GM23338 (cell line): ENCODE measurements around the gene KIF25. TPM values are rescaled to one million over a fixed set of nuclear protein-coding genes. Genes with fewer than 3 reads are reported as not detected.

Source experiments
- ATAC-seq: fragments of 200-7000 bp; cut with Tn5 transposase; 3 replicates; pipeline ENCODE4 v1.9.1; 2020
- DNase-seq: peaks from one replicate; pipeline ENCODE4 v3.0.0-alpha.2; 2015; ENCODE audit warnings: low spot score
- H2AFZ ChIP-seq: fragments of 200-600 bp; sonication (generic); 2 replicates; pipeline ENCODE4 v1.8.0; 2016; ENCODE audit warnings: antibody characterized with exemption, mild to moderate bottlenecking, moderate library complexity
- H3F3A ChIP-seq: fragments of 200-600 bp; sonication (generic); replicated peaks from 2 replicates; pipeline ENCODE4 v1.8.0; 2017; ENCODE audit warnings: antibody characterized with exemption, mixed run types, low read depth
- H3K27ac ChIP-seq: fragments of 200-600 bp; sonication (generic); 2 replicates; pipeline ENCODE4 v1.6.1; 2016; ENCODE audit warnings: low read depth
- H3K27me3 ChIP-seq: fragments of 200-600 bp; sonication (generic); 2 replicates; pipeline ENCODE4 v1.8.0; 2016; ENCODE audit warnings: mild to moderate bottlenecking, mixed run types, moderate library complexity; ENCODE audit not compliant: insufficient read depth
- H3K36me3 ChIP-seq: fragments of 200-600 bp; sonication (generic); 2 replicates; pipeline ENCODE4 v1.8.0; 2016; ENCODE audit warnings: mild to moderate bottlenecking; ENCODE audit not compliant: insufficient read depth
- H3K4me1 ChIP-seq: fragments of 200-600 bp; sonication (generic); 2 replicates; pipeline ENCODE4 v1.8.0; 2016; ENCODE audit warnings: mild to moderate bottlenecking, moderate library complexity; ENCODE audit not compliant: insufficient read depth
- H3K4me2 ChIP-seq: fragments of 200-600 bp; sonication (generic); 2 replicates; pipeline ENCODE4 v1.7.1; 2017; ENCODE audit warnings: mixed run types
- H3K4me3 ChIP-seq: fragments of 200-600 bp; sonication (generic); 2 replicates; pipeline ENCODE4 v1.6.1; 2016; ENCODE audit warnings: mixed run types
- H3K79me2 ChIP-seq: fragments of 200-600 bp; sonication (generic); replicated peaks from 2 replicates; pipeline ENCODE4 v1.8.0; 2017; ENCODE audit warnings: mild to moderate bottlenecking; ENCODE audit not compliant: insufficient read depth
- H3K9me2 ChIP-seq: fragments of 200-600 bp; sonication (generic); 2 replicates; pipeline ENCODE4 v1.8.0; 2017; ENCODE audit not compliant: insufficient read depth
- H4K20me1 ChIP-seq: fragments of 200-600 bp; sonication (generic); replicated peaks from 2 replicates; pipeline ENCODE4 v1.8.0; 2017; ENCODE audit warnings: mild to moderate bottlenecking; ENCODE audit not compliant: insufficient read depth
- H3K27ac Mint-ChIP-seq: 2 replicates; pipeline ENCODE4 v1.8.0; 2020; ENCODE audit warnings: inconsistent platforms, mild to moderate bottlenecking, moderate library complexity, mixed read lengths
- H3K27me3 Mint-ChIP-seq: 3 replicates; pipeline ENCODE4 v1.8.0; 2022; ENCODE audit warnings: low read depth, mild to moderate bottlenecking, moderate library complexity, mixed read lengths, inconsistent platforms; ENCODE audit not compliant: insufficient read depth, poor library complexity
- H3K36me3 Mint-ChIP-seq: 3 replicates; pipeline ENCODE4 v1.8.0; 2021; ENCODE audit warnings: low read depth, mild to moderate bottlenecking, inconsistent platforms, moderate library complexity, mixed read lengths
- H3K4me1 Mint-ChIP-seq: 3 replicates; pipeline ENCODE4 v1.8.0; 2020; ENCODE audit warnings: mild to moderate bottlenecking, inconsistent platforms, mixed read lengths
- H3K4me3 Mint-ChIP-seq: 3 replicates; pipeline ENCODE4 v1.8.0; 2021; ENCODE audit warnings: moderate library complexity, mild to moderate bottlenecking, inconsistent platforms, mixed read lengths
- H3K9me3 Mint-ChIP-seq: 3 replicates; pipeline ENCODE4 v1.8.0; 2020; ENCODE audit warnings: moderate library complexity, mild to moderate bottlenecking, inconsistent platforms, mixed read lengths
- CREB1 ChIP-seq: fragments of 250-450 bp; sonication (Bioruptor Pico); IDR thresholded peaks from 2 replicates; pipeline ENCODE4 v1.5.0; 2020; ENCODE audit warnings: low read depth, mild to moderate bottlenecking, moderate library complexity
- CTCF ChIP-seq, 2 experiments: fragments of 200-600 bp in 1 of 2; sonication (generic) in 1 of 2; conservative IDR thresholded peaks; 2 replicates each; pipeline versions ENCODE4 v1.5.1 to v1.6.1; 2016 to 2017; ENCODE audit warnings: antibody characterized with exemption in 2 of 2, low read depth in 2 of 2, mild to moderate bottlenecking in 2 of 2, moderate library complexity in 1 of 2
- ETS1 ChIP-seq: IDR thresholded peaks from 2 replicates; pipeline ENCODE4 v1.6.1; 2016; ENCODE audit warnings: antibody characterized with exemption
- EZH2 ChIP-seq: fragments of 200-600 bp; sonication (generic); IDR thresholded peaks from one replicate; pipeline ENCODE4 v1.8.0; 2017; ENCODE audit warnings: antibody characterized with exemption, mild to moderate bottlenecking, low read depth; ENCODE audit not compliant: unreplicated experiment
- EZH2phosphoT487 ChIP-seq: fragments of 200-600 bp; sonication (generic); IDR thresholded peaks from one replicate; pipeline ENCODE4 v1.8.1; 2018; ENCODE audit warnings: antibody characterized with exemption; ENCODE audit not compliant: unreplicated experiment
- JUNB ChIP-seq: IDR thresholded peaks from one replicate; pipeline ENCODE4 v1.6.1; 2016; ENCODE audit warnings: antibody characterized with exemption; ENCODE audit not compliant: unreplicated experiment
- NANOG ChIP-seq: IDR thresholded peaks from 2 replicates; pipeline ENCODE4 v1.6.1; 2016; ENCODE audit warnings: antibody characterized with exemption, borderline replicate concordance
- POLR2AphosphoS5 ChIP-seq: IDR thresholded peaks from 2 replicates; pipeline ENCODE4 v1.6.1; 2016; ENCODE audit warnings: antibody characterized with exemption, low read depth
- STAT1 ChIP-seq: IDR thresholded peaks from one replicate; pipeline ENCODE4 v1.6.1; 2016; ENCODE audit warnings: antibody characterized with exemption; ENCODE audit not compliant: unreplicated experiment
- ZNF331 ChIP-seq: fragments of 250-450 bp; sonication (Bioruptor Pico); IDR thresholded peaks from 2 replicates; pipeline ENCODE4 v1.5.0; 2020; ENCODE audit warnings: low read depth, mild to moderate bottlenecking, moderate library complexity
- polyA plus RNA-seq: library from polyadenylated mRNA; unstranded; fragments of >200 nt; fragmentation: Nextera tagmentation; extraction: Ambion mirVana; gene quantifications from 2 replicates; pipeline ENCODE4 v1.2.1, GENCODE V29; 2016
- total RNA-seq: library from RNA; depleted of rRNA; stranded (reverse); fragments of >200 nt; shearing (Covaris generic); gene quantifications from 2 replicates; pipeline ENCODE4 v1.2.3, GENCODE V29; 2014
- TF ChIP-seq, protein P1 (sequence below): fragments of 250-450 bp; sonication (Bioruptor Pico); IDR thresholded peaks from 2 replicates; pipeline ENCODE4 v1.5.0; 2020; ENCODE audit warnings: mild to moderate bottlenecking, moderate library complexity

The KIF25 gene
- total and polyA plus RNA-seq, 2 experiments from 2014 or later, result 0.69 to 0.76 TPM

- H3K4me3 Mint-ChIP-seq, result no peak overlapping the region; the same call in 2 of the 3 replicates
- no peak for DNase-seq
- ATAC-seq, result no peak
- peaks cover 3% of the 10 kb centered on the region; the same call in 1 of the 3 replicates for H3K36me3 Mint-ChIP-seq
- Histone ChIP-seq H3K4me3 (no peak overlapping the region), H2AFZ (no peak overlapping the region), H4K20me1 (no peaks in the 10 kb centered on the region), H3F3A (no peaks in the 10 kb centered on the region), H3K79me2 (no peaks in the 10 kb centered on the region), H3K36me3 (no peaks in the 10 kb centered on the region), H3K9me2 (no peaks in the 10 kb centered on the region), H3K4me2 (no peak overlapping the region), H3K27ac (no peak overlapping the region), H3K27me3 (no peaks in the 10 kb centered on the region), H3K4me1 (peaks cover 7% of the 10 kb centered on the region)
- peaks cover 5% of the 10 kb centered on the region; the same call in 2 of the 3 replicates for H3K9me3 Mint-ChIP-seq
- H3K4me1 Mint-ChIP-seq, result peaks cover 8% of the 10 kb centered on the region
- H3K27ac Mint-ChIP-seq, result no peak overlapping the region
- no peak for TF ChIP-seq JUNB
- peaks cover 4% of the 10 kb centered on the region for H3K27me3 Mint-ChIP-seq
Measured at GRCh38 chr6:167995302-167995701, 2.2 kb upstream of the KIF25 start.

DNA sequence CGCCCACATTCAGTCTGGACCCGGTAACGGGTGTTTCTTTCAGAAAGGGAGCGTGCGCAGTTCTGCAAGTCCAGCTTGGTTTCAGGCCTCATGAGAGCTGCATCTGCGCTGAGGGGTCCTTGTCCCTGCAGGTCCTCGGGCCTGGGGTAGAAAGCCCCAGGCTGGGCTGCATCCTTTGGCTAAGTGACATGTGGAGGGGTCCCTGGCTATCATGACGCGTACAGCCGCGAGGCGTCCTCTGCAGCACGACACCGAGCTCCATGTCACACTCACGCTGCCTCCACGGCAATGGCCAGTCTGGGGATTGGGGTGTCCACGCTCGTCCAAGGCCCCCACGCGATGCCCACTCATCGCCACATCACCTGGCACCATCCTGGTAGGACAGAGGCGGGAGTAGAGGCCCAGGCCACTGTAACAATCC, 1.7 kb upstream of the KIF25 start:
- Mint-ChIP-seq H3K27ac (no peak overlapping the region), H3K4me3 (no peak overlapping the region), H3K4me1 (peaks cover 8% of the 10 kb centered on the region), H3K27me3 (peaks cover 4% of the 10 kb centered on the region), H3K9me3 (peaks cover 5% of the 10 kb centered on the region; the same call in 2 of the 3 replicates), H3K36me3 (peaks cover 4% of the 10 kb centered on the region)
- H4K20me1 ChIP-seq, result no peaks in the 10 kb centered on the region
- H3K36me3 ChIP-seq, result no peaks in the 10 kb centered on the region
- no peaks in the 10 kb centered on the region for H3K79me2 ChIP-seq
- H2AFZ ChIP-seq, result no peak overlapping the region
- peaks cover 7% of the 10 kb centered on the region for H3K4me1 ChIP-seq
- H3K4me3 ChIP-seq, result no peak overlapping the region
- no peaks in the 10 kb centered on the region for H3F3A ChIP-seq
- DNase-seq (no peak), ATAC-seq (no peak)
- no peak overlapping the region for H3K27ac ChIP-seq
- H3K27me3 ChIP-seq, result no peaks in the 10 kb centered on the region
- H3K9me2 ChIP-seq, result no peaks in the 10 kb centered on the region
- no peak overlapping the region for H3K4me2 ChIP-seq
- no peak for TF ChIP-seq CTCF (conservative IDR thresholded peaks at IDR 0.05; ENCODE audit: low read depth in 2 of 2)
- no peak for TF ChIP-seq EZH2phosphoT487
- TF ChIP-seq, protein P1, sequence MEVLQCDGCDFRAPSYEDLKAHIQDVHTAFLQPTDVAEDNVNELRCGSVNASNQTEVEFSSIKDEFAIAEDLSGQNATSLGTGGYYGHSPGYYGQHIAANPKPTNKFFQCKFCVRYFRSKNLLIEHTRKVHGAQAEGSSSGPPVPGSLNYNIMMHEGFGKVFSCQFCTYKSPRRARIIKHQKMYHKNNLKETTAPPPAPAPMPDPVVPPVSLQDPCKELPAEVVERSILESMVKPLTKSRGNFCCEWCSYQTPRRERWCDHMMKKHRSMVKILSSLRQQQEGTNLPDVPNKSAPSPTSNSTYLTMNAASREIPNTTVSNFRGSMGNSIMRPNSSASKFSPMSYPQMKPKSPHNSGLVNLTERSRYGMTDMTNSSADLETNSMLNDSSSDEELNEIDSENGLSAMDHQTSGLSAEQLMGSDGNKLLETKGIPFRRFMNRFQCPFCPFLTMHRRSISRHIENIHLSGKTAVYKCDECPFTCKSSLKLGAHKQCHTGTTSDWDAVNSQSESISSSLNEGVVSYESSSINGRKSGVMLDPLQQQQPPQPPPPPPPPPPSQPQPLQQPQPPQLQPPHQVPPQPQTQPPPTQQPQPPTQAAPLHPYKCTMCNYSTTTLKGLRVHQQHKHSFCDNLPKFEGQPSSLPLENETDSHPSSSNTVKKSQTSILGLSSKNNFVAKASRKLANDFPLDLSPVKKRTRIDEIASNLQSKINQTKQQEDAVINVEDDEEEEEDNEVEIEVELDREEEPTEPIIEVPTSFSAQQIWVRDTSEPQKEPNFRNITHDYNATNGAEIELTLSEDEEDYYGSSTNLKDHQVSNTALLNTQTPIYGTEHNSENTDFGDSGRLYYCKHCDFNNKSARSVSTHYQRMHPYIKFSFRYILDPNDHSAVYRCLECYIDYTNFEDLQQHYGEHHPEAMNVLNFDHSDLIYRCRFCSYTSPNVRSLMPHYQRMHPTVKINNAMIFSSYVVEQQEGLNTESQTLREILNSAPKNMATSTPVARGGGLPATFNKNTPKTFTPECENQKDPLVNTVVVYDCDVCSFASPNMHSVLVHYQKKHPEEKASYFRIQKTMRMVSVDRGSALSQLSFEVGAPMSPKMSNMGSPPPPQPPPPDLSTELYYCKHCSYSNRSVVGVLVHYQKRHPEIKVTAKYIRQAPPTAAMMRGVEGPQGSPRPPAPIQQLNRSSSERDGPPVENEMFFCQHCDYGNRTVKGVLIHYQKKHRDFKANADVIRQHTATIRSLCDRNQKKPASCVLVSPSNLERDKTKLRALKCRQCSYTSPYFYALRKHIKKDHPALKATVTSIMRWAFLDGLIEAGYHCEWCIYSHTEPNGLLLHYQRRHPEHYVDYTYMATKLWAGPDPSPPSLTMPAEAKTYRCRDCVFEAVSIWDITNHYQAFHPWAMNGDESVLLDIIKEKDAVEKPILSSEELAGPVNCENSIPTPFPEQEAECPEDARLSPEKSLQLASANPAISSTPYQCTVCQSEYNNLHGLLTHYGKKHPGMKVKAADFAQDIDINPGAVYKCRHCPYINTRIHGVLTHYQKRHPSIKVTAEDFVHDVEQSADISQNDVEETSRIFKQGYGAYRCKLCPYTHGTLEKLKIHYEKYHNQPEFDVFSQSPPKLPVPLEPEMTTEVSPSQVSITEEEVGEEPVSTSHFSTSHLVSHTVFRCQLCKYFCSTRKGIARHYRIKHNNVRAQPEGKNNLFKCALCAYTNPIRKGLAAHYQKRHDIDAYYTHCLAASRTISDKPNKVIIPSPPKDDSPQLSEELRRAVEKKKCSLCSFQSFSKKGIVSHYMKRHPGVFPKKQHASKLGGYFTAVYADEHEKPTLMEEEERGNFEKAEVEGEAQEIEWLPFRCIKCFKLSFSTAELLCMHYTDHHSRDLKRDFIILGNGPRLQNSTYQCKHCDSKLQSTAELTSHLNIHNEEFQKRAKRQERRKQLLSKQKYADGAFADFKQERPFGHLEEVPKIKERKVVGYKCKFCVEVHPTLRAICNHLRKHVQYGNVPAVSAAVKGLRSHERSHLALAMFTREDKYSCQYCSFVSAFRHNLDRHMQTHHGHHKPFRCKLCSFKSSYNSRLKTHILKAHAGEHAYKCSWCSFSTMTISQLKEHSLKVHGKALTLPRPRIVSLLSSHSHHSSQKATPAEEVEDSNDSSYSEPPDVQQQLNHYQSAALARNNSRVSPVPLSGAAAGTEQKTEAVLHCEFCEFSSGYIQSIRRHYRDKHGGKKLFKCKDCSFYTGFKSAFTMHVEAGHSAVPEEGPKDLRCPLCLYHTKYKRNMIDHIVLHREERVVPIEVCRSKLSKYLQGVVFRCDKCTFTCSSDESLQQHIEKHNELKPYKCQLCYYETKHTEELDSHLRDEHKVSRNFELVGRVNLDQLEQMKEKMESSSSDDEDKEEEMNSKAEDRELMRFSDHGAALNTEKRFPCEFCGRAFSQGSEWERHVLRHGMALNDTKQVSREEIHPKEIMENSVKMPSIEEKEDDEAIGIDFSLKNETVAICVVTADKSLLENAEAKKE (CRISPR knock-in tag), result no peak
- TF ChIP-seq EZH2, result no peak
- no peak for TF ChIP-seq JUNB
- TF ChIP-seq ETS1, result no peak
- no peak for TF ChIP-seq POLR2AphosphoS5
- no peak for TF ChIP-seq CREB1 (CRISPR knock-in tag)
- TF ChIP-seq NANOG, result no peak
- no peak for TF ChIP-seq STAT1
- TF ChIP-seq ZNF331 (CRISPR knock-in tag), result no peak
